Colonic mucosa (tissue), 4 donors: Measurements from ENCODE around the gene NNAT. TPM values are rescaled to one million over a fixed set of nuclear protein-coding genes. Genes with fewer than 3 reads are reported as not detected.

Experiments used
- DNase-seq: peaks from one replicate; pipeline ENCODE4 v3.0.0-alpha.2; 2020
- H3K27ac ChIP-seq: fragments of 200-600 bp; one replicate; pipeline ENCODE4 v1.8.0; 2021
- H3K27me3 ChIP-seq: fragments of 200-600 bp; one replicate; pipeline ENCODE4 v1.8.0; 2021
- H3K36me3 ChIP-seq: fragments of 200-600 bp; one replicate; pipeline ENCODE4 v1.8.0; 2021
- H3K4me1 ChIP-seq: fragments of 200-600 bp; one replicate; pipeline ENCODE4 v1.8.0; 2021; ENCODE audit warnings: mild to moderate bottlenecking
- H3K4me3 ChIP-seq: fragments of 200-600 bp; one replicate; pipeline ENCODE4 v1.8.0; 2021
- H3K9ac ChIP-seq, 2 donors: one replicate each; pipeline ENCODE4 v1.7.0; 2013; ENCODE audit warnings: control low read depth in 2 of 2, low read depth in 2 of 2, low read length in 2 of 2
- H3K9me3 ChIP-seq: fragments of 200-600 bp; one replicate; pipeline ENCODE4 v1.8.0; 2021
- intact Hi-C: fragments of 100-400 bp; cut with DNase I; formaldehyde crosslinking; loops from one replicate; pipeline ENCODE4 v1.14.1; 2022
- total RNA-seq, 2 donors: library from RNA; stranded (reverse); fragmentation: NEBNext Ultra II Directional in 1 of 2; extraction: Animal tissue kit (Norgen Biotek cat#: 25700) in 1 of 2; gene quantifications; one replicate each; pipeline ENCODE4 v1.2.1, GENCODE V29; 2021
- TF ChIP-seq, protein P1 (sequence below): fragments of 200-600 bp; IDR thresholded peaks from one replicate; pipeline ENCODE4 v1.8.0; 2022; ENCODE audit warnings: antibody characterized with exemption, mild to moderate bottlenecking
- donor health status: healthy.
- donor health status: DM: no; HTN: no; CAD: no.
- donor health status: DM: no; HTN: no; CAD: no.

Gene NNAT
- total RNA-seq, 2 donors from 2014 or later: 3.3 TPM; not detected in 1

DNA sequence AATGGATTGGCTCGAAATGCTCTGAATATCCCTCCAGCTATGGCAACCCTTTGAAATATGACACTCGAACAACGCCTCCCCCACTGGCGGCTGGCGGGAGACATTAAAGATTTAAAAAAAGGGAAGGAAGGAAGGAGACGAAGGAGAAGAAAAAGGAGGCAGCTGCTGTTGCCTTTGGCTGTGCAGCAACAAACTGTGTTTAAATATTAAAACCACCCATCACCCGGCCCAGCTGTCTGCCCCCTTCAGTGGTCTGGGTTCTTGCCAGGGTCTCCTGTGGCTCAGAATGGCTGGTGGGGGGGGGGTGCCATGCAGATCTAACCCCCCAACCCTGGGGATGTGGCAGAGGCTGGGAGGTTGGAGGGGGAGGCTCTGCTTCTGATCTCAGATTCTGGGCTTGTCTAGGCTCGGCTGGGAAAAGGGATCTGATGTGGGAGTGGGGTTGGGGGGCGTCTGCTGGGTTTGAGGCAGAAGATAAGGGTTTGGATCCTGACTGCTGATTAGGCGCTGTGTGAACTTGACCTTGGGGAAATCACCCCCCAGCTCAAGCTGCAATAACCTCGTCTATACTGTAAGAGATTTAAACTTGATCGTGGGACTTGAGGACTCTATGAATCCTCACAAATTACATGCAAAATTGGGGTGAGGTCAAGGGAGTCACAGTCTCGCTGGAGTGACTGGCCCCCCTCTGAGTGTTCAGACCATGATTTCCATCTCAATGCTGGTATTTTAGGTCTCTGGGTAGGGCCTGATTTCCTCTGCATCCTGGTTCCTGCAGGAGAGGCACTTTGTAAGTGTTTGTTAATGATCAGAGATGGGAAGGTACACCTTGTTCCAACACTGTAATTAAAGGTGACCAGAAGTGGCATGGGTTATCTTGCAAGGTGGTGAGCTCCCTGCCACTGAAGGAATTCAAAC, 46.9 kb downstream of the NNAT start:
- H3K4me1 ChIP-seq: no peaks in the 10 kb centered on the region
- no peak overlapping the region for H3K27ac ChIP-seq
- no peaks in the 10 kb centered on the region for H3K9me3 ChIP-seq
- TF ChIP-seq, protein P1, sequence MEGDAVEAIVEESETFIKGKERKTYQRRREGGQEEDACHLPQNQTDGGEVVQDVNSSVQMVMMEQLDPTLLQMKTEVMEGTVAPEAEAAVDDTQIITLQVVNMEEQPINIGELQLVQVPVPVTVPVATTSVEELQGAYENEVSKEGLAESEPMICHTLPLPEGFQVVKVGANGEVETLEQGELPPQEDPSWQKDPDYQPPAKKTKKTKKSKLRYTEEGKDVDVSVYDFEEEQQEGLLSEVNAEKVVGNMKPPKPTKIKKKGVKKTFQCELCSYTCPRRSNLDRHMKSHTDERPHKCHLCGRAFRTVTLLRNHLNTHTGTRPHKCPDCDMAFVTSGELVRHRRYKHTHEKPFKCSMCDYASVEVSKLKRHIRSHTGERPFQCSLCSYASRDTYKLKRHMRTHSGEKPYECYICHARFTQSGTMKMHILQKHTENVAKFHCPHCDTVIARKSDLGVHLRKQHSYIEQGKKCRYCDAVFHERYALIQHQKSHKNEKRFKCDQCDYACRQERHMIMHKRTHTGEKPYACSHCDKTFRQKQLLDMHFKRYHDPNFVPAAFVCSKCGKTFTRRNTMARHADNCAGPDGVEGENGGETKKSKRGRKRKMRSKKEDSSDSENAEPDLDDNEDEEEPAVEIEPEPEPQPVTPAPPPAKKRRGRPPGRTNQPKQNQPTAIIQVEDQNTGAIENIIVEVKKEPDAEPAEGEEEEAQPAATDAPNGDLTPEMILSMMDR: no peak
- intact Hi-C loops: no loop called here
- no peak for DNase-seq
- peaks cover 10% of the 10 kb centered on the region for H3K27me3 ChIP-seq
- no peaks in the 10 kb centered on the region for H3K36me3 ChIP-seq
- H3K9ac ChIP-seq: no peak overlapping the region
- no peak overlapping the region for H3K4me3 ChIP-seq

DNA sequence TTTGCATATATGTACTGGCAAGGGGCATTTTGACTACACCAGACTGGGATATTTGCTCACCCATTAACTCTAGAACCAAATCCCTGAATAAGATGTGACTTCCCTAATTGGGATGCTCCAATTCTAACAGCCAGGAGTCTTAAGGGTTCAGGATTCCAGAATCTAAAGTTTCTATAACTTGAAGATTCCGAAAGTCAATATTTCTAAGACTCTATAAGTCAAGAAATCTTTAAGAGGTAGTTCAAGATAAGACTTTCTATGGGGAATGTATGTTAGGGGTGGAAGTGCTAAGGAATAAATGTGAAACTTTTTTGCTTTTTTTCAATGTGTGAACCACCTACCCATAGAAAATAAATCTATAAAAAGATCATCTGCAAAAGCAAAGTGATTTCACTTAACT, 49.4 kb downstream of the NNAT start:
- Histone ChIP-seq H3K27ac (no peak overlapping the region), H3K36me3 (no peaks in the 10 kb centered on the region), H3K4me1 (no peaks in the 10 kb centered on the region), H3K4me3 (no peak overlapping the region), H3K9ac (no peak overlapping the region), H3K9me3 (no peaks in the 10 kb centered on the region), H3K27me3 (peaks cover 7% of the 10 kb centered on the region)
- TF ChIP-seq, protein P1: no peak
- intact Hi-C loops: no loop called here
- DNase-seq: no peak

DNA sequence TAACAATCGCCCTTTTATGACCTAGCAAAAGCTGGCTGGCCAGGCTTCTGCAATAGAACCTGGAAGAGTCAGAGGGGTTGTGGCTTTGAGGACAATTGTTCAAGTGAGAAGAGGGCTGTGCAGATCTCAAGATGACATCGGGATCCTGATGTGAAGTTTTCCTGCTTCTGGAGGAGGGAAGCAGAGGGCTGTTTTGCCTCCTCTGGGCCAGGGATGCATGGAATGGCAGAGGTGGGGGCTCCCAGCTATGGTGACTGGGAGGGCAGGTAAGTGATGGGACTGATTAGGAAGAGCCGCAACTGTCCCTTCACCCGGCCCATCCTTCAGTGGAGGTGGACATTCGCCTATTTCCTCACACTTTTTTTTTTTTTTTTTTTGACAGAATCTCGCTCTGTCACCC, 50.0 kb downstream of the NNAT start:
- no peak for DNase-seq
- no peak overlapping the region for H3K27ac ChIP-seq
- no peak overlapping the region for H3K4me3 ChIP-seq
- H3K36me3 ChIP-seq: no peaks in the 10 kb centered on the region
- no peaks in the 10 kb centered on the region for H3K4me1 ChIP-seq
- no peaks in the 10 kb centered on the region for H3K9me3 ChIP-seq
- TF ChIP-seq, protein P1: no peak
- H3K9ac ChIP-seq: no peak overlapping the region
- peaks cover under 1% of the 10 kb centered on the region for H3K27me3 ChIP-seq
- intact Hi-C loops: no loop called here

Other genes with a start within 250 kb of the NNAT start
- gene MANBAL, start 231.6 kb upstream of the NNAT start, total RNA-seq: 10 to 100 TPM; 27.1 to 44.6 TPM
- 100 to 1,000 TPM; 102 to 123 TPM for gene SRC, start 175.1 kb upstream of the NNAT start, total RNA-seq
- 100 to 1,000 TPM in 1 of 2 donors, 10 to 100 TPM in 1; 87.2 to 103 TPM for gene BLCAP, start 6.6 kb downstream of the NNAT start, total RNA-seq
- 10 to 100 TPM; 36.6 to 50.7 TPM for gene CTNNBL1, start 172.8 kb downstream of the NNAT start, total RNA-seq